H1 (cell line): ENCODE results near the gene SPATA6L. TPM values are rescaled to one million over a fixed set of nuclear protein-coding genes. Genes with fewer than 3 reads are reported as not detected.

Experiments
- CTBP2 ChIP-seq: IDR thresholded peaks from 2 replicates; pipeline ENCODE4 v1.7.0; 2011; ENCODE audit warnings: borderline replicate concordance, mild to moderate bottlenecking, moderate library complexity, mixed read lengths, low read length; ENCODE audit not compliant: insufficient read depth, insufficient read length
- NANOG ChIP-seq: IDR thresholded peaks from 2 replicates; pipeline ENCODE4 v1.6.1; 2011; ENCODE audit warnings: low read length, low read depth, mild to moderate bottlenecking, inconsistent platforms; ENCODE audit not compliant: insufficient read depth, poor library complexity, severe bottlenecking
- RAD21 ChIP-seq, 2 experiments: IDR thresholded peaks in 1 of 2; conservative IDR thresholded peaks in 1 of 2; 2 replicates each; pipeline ENCODE4 v1.6.1; 2011; ENCODE audit warnings: low read depth in 2 of 2, low read length in 2 of 2, improper control_type of control experiment in 1 of 2, inconsistent platforms in 1 of 2, mild to moderate bottlenecking in 1 of 2, moderate library complexity in 1 of 2
- TCF12 ChIP-seq: IDR thresholded peaks from 2 replicates; pipeline ENCODE4 v1.6.1; 2011; ENCODE audit warnings: low read depth, mild to moderate bottlenecking, low read length
- polyA plus RNA-seq, 7 experiments: library from polyadenylated mRNA; depleted of rRNA in 3 of 7; stranded (reverse) in 5 of 7; unstranded in 2 of 7; fragments of >200 nt in 5 of 7; fragments of 200-250 nt in 2 of 7; gene quantifications; 1 replicate in 5 of 7; 2 replicates in 1 of 7; 4 replicates in 1 of 7; pipeline versions ENCODE4 v1.2.1 to v1.2.3, GENCODE V29; 2011 to 2013; ENCODE audit warnings: missing spikeins in 2 of 7, mixed read lengths in 2 of 7
- total RNA-seq: library from RNA; stranded (reverse); fragmentation: NEBNext Ultra II Directional; extraction: Animal tissue kit (Norgen Biotek cat#: 25700); gene quantifications from 2 replicates; pipeline ENCODE4 v1.2.1, GENCODE V29; 2021

Gene SPATA6L
- total and polyA plus RNA-seq, 2 of the 8 experiments (the other 6 are each of a cell fraction or from before 2014, with no cell fraction given), result 0.57 to 1.1 TPM

DNA sequence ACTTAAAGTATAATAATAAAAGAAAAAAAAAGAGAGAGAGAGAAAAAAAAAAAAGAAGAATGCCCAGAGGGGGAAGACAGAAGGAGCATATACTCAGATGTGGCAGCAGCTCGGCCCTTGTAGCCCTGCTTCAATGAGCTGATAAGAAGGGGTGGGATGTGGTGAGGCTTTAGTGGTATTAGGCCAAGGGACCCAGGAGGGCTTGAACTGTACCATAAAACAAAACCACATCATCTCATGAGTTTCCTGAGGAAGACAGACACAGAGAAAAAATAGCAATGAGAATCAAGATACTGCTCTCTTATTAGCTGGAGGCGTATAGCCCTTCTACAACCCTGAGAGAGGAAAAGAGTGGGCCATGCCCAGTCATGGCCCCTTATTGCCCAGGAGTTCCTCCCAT lies 103.2 kb downstream of the SPATA6L start (continued):
- no peak for TF ChIP-seq NANOG
- no peak for TF ChIP-seq TCF12
- no peak for TF ChIP-seq RAD21 (IDR thresholded peaks at IDR 0.05 in 1 of 2, conservative IDR thresholded peaks at IDR 0.05 in 1 of 2; ENCODE audit: low read depth in 2 of 2, low read length in 2 of 2)
- TF ChIP-seq CTBP2, result no peak
